Measurements from ENCODE around the gene CCDC146.
"Not testable (repeated sequence)": the region's sequence is repeated elsewhere in the genome, so short reads cannot be mapped to it uniquely, and the experiment has no call there.

CCDC146 gene

DNA sequence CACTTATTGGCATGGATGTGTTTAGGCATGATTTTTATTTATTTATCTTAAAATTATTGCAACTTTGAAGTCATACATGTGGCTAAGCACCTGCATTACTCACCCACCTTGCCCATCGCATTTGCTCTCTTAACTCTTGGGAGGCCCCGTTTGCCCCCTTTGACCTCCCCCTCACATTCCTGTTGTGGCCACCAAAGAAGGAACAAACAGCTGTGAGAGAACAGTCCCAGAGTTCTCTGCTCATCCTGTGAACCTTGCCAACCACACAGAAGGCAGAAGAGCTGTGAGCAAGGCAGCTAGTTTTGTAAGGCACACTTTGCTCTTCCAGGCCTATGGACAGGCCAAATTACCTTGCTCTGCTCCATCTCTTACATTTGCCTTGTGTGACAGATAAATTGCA lies 100.8 kb downstream of the CCDC146 start:
- no peak for TF ChIP-seq CTCF (IDR thresholded peaks at IDR 0.05; ENCODE audit: unreplicated experiment in 3 of 3)
- Mint-ChIP-seq H3K4me1 (no peaks in the 10 kb centered on the region), H3K27ac (no peak overlapping the region), H3K9me3 (peaks cover 4% of the 10 kb centered on the region), H3K4me3 (no peak overlapping the region), H3K36me3 (ENCODE audit: low read depth) (peaks cover 14% of the 10 kb centered on the region), H3K27me3 (ENCODE audit: low read depth) (no peaks in the 10 kb centered on the region)

GRCh38 chr7:77226357-77226839 lies 104.0 kb downstream of the CCDC146 start:
- no peaks in the 10 kb centered on the region for H3K27me3 Mint-ChIP-seq (ENCODE audit: low read depth)
- no peak overlapping the region for H3K27ac Mint-ChIP-seq
- no peaks in the 10 kb centered on the region for H3K4me1 Mint-ChIP-seq
- H3K4me3 Mint-ChIP-seq, result no peak overlapping the region
- no peaks in the 10 kb centered on the region for H3K36me3 Mint-ChIP-seq (ENCODE audit: low read depth)
- peaks cover 8% of the 10 kb centered on the region for H3K9me3 Mint-ChIP-seq
- no peak for TF ChIP-seq CTCF (IDR thresholded peaks at IDR 0.05; ENCODE audit: unreplicated experiment in 3 of 3)

DNA sequence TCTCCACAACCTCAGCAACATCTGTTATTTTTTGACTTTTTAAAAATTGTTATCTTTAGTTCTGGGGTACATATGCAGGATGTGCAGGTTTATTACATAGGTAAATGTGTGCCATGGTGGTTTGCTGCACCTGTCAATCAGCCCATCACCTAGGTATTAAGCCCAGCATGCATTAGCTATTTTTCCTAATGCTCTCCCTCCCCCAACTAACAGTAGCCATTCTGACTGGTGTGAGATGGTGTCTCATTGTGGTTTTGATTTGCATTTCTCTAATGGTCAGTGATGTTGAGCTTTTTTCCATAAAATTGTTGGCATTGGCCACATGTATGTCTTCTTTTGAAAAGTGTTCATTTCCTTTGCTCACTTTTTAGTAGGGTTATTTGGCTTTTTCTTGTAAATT lies 106.4 kb downstream of the CCDC146 start:
- H3K36me3 Mint-ChIP-seq (ENCODE audit: low read depth); H3K9me3 Mint-ChIP-seq; H3K27ac Mint-ChIP-seq; H3K27me3 Mint-ChIP-seq (ENCODE audit: low read depth); H3K4me3 Mint-ChIP-seq; H3K4me1 Mint-ChIP-seq: not testable (repeated sequence)

GRCh38 chr7:77232467-77232866 lies 110.1 kb downstream of the CCDC146 start:
- Mint-ChIP-seq H3K27ac (no peak overlapping the region), H3K27me3 (ENCODE audit: low read depth) (peaks cover 3% of the 10 kb centered on the region), H3K36me3 (ENCODE audit: low read depth) (no peaks in the 10 kb centered on the region), H3K4me3 (no peak overlapping the region), H3K9me3 (peaks cover 8% of the 10 kb centered on the region), H3K4me1 (no peaks in the 10 kb centered on the region)
- TF ChIP-seq CTCF (IDR thresholded peaks at IDR 0.05; ENCODE audit: unreplicated experiment in 3 of 3), result no peak

- Mint-ChIP-seq H3K36me3 (ENCODE audit: low read depth) (peaks cover 4% of the 10 kb centered on the region), H3K4me3 (no peak overlapping the region), H3K27me3 (ENCODE audit: low read depth) (peaks cover 3% of the 10 kb centered on the region), H3K27ac (no peak overlapping the region), H3K4me1 (no peaks in the 10 kb centered on the region), H3K9me3 (peaks cover 5% of the 10 kb centered on the region)
- no peak for TF ChIP-seq CTCF (IDR thresholded peaks at IDR 0.05; ENCODE audit: unreplicated experiment in 3 of 3)
Observed at GRCh38 chr7:77235276-77235675, 112.9 kb downstream of the CCDC146 start.

DNA sequence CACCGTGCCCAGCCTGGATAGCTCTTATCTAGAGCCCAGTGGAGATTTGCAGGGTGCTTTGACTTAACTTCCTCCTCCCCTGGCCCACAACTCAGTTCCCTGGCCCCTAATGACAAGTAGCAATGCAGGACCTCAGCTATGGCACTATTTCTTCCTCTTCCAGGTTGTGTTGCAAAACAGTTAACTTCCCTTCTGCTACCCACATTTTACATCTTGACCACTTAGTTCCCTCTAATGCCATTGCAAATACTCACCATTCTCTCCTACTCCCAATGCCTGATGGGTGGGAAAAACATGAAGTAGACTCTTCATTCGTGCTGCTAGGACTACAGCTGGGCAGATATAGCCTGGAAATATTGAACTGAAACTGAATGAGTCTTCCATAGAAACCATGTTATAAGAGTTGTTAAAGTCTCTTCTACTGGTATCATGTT lies 116.3 kb downstream of the CCDC146 start:
- TF ChIP-seq CTCF (IDR thresholded peaks at IDR 0.05; ENCODE audit: unreplicated experiment in 3 of 3), result no peak
- Mint-ChIP-seq H3K4me3 (no peak overlapping the region), H3K27me3 (ENCODE audit: low read depth) (peaks cover 3% of the 10 kb centered on the region), H3K27ac (no peak overlapping the region), H3K9me3 (no peaks in the 10 kb centered on the region), H3K4me1 (no peaks in the 10 kb centered on the region), H3K36me3 (ENCODE audit: low read depth) (peaks cover 4% of the 10 kb centered on the region)
